GM10266 (cell line): ENCODE data around the gene IL25.

ENCODE experiments used
- DNase-seq: peaks from one replicate; pipeline ENCODE4 v3.0.0; 2012; ENCODE audit errors: extremely low spot score
- TF ChIP-seq, protein P1 (sequence below): IDR thresholded peaks from 2 replicates; pipeline ENCODE4 v1.5.1; 2012; ENCODE audit warnings: mild to moderate bottlenecking, low read depth; ENCODE audit not compliant: control insufficient read depth, insufficient read depth; ENCODE audit errors: missing control alignments

IL25 gene

GRCh38 chr14:23355871-23356435 is 16.7 kb upstream of the IL25 start:
- TF ChIP-seq, protein P1, sequence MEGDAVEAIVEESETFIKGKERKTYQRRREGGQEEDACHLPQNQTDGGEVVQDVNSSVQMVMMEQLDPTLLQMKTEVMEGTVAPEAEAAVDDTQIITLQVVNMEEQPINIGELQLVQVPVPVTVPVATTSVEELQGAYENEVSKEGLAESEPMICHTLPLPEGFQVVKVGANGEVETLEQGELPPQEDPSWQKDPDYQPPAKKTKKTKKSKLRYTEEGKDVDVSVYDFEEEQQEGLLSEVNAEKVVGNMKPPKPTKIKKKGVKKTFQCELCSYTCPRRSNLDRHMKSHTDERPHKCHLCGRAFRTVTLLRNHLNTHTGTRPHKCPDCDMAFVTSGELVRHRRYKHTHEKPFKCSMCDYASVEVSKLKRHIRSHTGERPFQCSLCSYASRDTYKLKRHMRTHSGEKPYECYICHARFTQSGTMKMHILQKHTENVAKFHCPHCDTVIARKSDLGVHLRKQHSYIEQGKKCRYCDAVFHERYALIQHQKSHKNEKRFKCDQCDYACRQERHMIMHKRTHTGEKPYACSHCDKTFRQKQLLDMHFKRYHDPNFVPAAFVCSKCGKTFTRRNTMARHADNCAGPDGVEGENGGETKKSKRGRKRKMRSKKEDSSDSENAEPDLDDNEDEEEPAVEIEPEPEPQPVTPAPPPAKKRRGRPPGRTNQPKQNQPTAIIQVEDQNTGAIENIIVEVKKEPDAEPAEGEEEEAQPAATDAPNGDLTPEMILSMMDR = no peak
- no peak for DNase-seq

DNA sequence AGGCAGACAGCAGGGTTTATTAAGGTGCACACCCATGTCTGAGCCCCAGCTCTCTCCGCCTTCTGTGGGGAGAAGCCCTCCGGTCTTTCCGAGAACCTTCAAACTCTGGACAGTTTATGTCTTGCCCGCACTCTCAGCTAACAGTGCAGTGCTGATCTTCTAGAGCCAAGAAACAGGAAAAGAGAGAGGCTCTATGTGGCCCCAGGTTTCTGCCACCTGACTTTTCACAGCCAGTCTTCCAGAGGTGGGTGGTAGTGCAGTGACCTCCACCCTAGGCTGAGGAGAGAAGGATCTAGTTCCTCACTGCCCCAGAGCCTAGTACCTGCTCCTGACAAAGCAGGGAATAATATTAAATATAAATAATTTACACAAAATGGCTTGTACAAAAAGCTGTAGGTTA is 15.9 kb upstream of the IL25 start:
- DNase-seq = no peak
- TF ChIP-seq, protein P1 = no peak

- TF ChIP-seq, protein P1 = no peak
- no peak for DNase-seq
Observed at GRCh38 chr14:23357261-23357660, 15.3 kb upstream of the IL25 start.

DNA sequence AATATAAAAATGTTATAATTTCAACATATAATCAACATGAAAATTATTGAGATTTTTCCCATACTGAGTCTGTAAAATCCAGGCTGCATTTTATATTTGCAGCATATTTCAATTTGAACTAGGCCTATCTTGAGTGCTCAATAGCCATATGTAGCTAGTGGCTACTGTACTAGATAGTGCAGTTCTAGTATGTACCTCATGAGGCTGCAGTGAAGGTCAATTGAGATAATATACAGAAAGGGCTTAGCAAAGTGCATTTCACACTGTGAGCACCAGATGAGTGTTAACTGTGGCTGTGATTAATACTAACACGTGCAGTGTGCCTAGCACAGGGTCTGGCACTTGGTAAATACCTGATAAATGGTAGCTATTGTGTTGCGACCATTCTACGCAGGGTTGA is 14.6 kb upstream of the IL25 start:
- TF ChIP-seq, protein P1 = no peak
- DNase-seq = no peak

DNA sequence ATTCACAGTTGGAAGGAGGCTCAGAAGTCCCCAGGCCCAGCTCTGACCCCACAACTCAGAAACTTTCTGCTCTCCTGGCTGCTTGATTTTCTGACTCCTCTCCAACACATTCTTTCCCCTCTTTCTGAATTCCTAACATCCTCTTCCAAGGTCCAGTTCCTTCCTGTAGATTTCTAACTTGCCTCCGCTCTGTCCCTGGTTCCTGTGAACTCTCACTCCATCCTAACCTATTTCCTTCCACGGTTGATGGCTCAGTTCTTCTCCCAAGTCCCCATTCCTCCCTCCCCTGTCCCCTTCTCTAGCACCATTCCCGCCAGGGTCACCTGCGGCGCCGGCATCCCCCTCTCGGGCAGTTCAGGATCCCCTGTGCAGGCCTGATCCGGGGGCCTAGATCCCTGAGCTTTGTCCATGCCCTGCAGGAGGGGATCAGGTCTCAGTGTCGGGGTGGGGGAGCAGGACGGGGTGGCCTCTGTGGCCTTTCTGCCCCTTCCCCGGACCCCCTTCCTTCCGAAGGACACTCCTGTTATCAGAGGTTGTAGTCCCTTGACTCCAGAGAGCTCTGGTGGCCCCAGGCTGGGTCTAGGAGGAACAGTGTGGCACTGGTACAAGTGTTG is 13.9 kb upstream of the IL25 start:
- TF ChIP-seq, protein P1 = no peak
- no peak for DNase-seq

GRCh38 chr14:23359167-23359626 is 13.4 kb upstream of the IL25 start:
- TF ChIP-seq, protein P1 = no peak
- DNase-seq = no peak

DNA sequence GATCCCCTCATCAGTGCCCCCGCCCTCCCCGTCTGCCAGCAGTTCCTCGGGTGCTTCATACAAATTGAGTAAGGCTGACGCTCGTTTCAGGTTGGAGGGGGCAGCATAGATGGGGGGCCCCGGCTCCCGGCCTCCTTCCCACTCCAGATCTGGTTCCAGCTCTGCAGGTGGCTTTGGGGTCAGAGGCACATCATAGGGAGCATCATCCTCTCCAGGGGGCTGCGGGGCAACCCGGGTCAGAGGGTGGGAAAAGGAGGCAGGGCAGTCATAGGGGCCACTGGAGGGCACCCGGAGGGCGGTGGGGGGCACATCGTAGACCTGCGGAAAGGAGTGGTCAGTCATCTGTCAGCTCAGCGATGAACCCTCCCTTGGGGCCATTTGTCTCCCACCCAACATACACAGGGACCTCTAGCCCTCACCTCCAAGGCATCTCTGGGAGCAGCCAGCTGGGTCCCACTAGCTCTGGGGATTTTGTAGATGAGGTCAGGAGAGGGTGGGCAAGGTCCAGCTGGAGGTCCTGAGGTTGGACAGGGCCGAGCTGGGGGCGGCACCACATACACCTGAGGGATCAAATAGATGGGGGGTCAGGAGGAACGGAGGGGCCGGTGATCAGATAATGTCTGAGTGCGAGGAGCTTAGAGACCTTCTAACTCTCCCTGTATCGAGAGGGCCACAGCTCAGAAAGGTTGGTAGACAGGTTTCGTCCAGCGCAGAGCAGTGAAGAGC is 12.7 kb upstream of the IL25 start:
- DNase-seq = no peak
- TF ChIP-seq, protein P1 = no peak
